Right ventricle myocardium superior (tissue), 1 donor: ENCODE data around the gene NAIF1. TPM values are rescaled to one million over a fixed set of nuclear protein-coding genes. Genes with fewer than 3 reads are reported as not detected.
A peak's percentile ranks its signal among the peaks of the same experiment; 100 is the strongest.

Experiments
- ATAC-seq: fragments of 200-7000 bp; cut with Tn5 transposase; one replicate; pipeline ENCODE4 v1.9.1; 2020; ENCODE audit warnings: mild to moderate bottlenecking; ENCODE audit not compliant: poor library complexity
- DNase-seq: peaks from one replicate; pipeline ENCODE4 v3.0.0-alpha.2; 2020
- intact Hi-C: fragments of 100-400 bp; cut with DNase I; formaldehyde crosslinking; loops from one replicate; pipeline ENCODE4 v1.11.2; 2022
- total RNA-seq: library from RNA; stranded (reverse); fragmentation: NEBNext Ultra II Directional; extraction: Animal tissue kit (Norgen Biotek cat#: 25700); gene quantifications from one replicate; pipeline ENCODE4 v1.2.1, GENCODE V29; 2021
- donor health status: DM: no; HTN: yes; CAD: no; lungs with severe emphysema.

NAIF1 gene
- total RNA-seq, 1 donor from 2014 or later = 4.5 TPM

DNA sequence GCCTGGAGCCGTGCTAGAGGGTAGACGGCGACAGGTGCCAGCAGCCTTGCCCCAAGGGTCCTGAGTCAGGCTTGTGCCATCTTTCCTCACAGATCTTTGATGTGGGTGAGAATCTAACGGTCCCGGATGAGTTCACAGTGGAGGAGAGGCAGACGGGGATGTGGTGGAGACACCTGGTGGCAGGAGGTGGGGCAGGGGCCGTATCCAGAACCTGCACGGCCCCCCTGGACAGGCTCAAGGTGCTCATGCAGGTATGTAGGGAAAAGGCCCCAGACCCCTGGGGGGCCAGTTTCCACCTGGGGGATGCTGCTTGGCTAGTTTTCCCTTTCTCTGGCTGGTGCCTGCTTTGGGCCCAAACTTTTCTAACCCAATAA, 36.5 kb upstream of the NAIF1 start:
- DNase-seq (peak; percentile 40), ATAC-seq (no peak)
- intact Hi-C loops = no loop called here

DNA sequence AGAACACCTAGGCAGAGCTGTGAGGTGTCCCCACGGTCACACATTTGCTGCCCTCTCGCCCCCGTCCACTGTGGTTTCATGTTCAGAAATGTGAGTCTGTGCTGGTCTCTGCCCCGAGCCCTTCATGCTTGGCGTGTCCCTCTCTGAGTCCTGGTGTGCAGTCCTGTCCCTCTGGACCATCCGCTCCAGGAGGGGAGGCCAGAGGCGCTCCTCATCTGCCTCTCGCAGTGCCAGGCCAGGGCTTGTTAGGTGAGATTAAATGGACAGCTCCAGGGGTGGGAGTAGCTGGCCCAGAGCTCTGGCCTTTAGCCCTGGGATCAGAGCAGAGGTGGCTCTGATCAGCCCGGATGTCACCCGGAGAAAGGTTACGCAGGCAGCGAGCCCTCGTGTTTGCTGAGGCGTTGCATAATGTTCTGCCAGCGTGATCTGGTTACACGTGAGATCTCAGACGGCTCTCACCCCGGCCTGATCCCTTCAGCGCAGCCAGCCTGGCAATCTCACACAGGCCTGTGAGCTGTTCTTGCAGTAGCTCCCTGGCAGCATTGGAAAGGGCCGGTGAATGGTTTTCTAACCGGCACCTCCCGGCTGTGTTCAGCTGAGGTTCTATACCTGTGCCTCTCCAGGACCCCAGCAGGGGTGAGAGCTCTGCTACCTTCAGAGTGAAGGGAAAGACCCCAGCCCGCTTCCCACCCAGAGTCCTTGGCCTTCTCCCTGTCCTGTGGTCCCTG, 35.9 kb upstream of the NAIF1 start:
- DNase-seq = peak; percentile 54
- ATAC-seq = no peak
- intact Hi-C loops = no loop called here

DNA sequence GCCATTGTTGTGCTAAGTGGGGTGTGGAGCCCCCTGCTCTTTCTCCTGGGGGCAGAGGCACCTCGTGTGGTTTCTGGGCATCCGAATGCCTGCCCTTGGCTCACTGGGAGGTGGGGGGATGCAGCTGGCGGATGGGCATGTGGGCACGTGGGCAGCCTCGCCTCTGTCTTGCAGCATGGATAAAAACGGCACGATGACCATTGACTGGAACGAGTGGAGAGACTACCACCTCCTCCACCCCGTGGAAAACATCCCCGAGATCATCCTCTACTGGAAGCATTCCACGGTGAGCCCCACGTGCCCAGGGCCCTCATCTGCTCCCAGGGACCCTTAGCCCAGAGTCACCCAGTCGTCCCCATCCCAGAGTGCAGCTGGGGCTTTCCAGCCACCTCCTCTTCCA, 35.1 kb upstream of the NAIF1 start:
- peak; percentile 23 for DNase-seq
- ATAC-seq = no peak
- intact Hi-C loops = no loop called here

DNA sequence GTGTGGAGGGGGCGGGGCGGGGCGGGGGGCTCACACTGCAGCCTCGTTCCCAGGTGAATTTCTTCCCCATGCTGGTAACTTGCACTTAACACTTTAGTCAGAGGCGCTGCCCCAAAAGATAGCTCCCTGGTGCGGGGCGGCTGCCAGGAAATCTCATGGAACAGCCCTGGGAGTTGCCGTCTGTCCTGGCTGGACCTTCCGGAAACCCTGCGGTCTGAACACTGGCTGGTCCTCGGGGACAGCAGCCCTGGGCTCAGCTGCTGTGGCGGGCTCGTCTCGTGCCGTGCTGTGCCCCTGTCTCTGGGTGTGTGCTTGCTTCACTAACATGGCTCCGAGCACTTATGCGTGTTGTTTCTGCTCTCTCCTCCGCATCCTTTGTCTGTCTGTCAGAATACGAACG, 34.6 kb upstream of the NAIF1 start:
- peak; percentile 64 for DNase-seq
- intact Hi-C loops = no loop called here
- no peak for ATAC-seq

DNA sequence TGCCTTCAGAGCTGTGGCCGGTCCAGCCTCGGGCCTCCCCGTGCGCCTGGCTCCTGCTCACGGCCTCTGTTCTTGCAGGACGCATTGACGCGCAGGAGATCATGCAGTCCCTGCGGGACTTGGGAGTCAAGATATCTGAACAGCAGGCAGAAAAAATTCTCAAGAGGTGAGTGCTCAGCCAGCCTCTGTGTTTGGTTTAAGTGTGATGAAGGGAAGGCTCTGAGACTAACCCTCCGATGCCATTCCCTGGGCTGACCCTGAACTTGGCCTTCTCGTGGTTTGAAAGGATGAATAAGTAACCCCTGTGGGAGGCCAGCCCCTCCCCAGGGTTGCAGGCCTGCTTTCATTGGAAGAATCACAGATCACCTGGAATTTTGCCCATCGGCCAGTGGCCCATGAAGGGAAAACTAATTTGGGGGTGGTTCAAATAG, 34.1 kb upstream of the NAIF1 start:
- intact Hi-C loops = no loop called here
- peak; percentile 34 for DNase-seq
- ATAC-seq = no peak

DNA sequence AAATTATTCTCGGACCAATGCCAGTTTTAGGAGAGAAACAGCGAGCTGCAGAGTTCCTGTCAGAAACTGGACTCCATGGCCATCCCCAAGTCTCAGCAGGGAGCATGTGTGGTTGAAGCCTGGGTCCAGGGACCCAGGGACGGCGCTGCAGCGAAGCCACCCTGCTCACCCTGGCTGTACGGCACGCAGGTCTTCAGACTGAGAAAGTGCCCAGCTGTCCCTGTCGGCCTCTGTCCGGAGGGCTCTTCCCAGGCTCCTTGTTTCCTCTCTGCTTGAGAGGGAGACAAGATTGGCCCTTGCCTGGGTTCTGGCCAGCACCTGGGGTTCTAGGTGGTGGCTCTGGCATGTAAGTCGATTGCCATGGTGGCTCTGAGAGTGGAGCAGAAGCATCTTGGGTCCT, 33.5 kb upstream of the NAIF1 start:
- peak; percentile 17 for DNase-seq
- ATAC-seq = no peak
- intact Hi-C loops = no loop called here

DNA sequence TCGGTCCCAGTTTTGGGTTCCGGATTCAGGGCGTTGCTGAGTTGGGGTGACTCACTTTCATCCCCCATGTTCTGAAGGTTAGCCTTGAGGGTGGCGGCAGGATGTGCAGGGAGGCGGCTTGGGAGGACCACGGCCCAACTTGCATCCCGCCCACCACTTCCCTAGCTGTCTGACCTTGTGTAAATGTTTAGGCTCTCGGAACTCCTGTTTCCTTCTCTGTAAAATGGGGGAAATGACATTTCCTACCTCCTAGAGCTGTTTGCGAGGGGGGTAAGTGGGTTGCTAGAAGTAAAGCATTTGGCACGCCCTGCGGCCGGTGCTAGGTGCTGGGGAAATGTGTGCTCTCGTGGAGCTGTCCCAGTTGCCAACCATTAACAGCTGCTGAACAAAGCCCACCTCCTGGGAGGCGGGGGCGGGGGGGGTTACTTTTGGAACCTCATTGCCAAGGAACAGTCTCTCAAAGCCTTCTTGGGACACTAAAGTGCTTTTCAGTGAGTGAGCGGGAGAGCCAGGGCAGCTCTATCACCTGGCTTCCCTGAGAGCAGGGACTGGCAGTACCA, 32.9 kb upstream of the NAIF1 start:
- intact Hi-C loops = no loop called here

DNA sequence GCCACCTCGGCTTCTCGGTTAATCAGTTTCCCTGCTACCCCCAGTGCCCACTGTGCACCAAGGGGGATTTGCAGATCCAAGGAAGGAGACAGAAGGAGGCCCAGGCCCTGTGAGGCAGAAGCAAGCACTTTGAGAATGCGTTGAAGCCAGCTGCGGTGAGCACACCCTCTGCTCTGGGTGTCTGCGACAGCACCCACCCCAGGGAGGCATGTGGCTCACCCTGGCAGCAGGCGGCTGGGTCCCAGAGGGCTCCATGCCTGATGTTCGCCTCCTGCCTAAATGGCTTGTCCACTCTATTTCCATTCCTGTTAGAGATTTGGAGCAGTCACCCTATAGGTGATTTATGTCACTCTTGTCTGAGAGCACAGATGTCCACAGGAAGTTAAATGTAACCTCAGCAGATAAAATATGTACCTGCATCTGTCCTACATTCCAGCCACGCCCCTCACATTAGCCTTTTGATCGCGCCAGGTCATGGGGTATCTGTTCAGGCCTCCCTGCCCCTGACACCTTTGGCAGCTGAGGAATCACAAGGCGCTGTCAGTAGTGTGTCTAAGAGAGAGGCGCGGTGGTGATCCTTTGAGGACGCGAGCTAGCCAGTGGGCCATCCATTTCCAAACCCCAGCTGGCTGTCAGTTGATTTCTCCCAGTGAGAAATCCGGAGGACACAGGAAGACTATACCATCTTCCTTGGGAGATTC, 32.3 kb upstream of the NAIF1 start:
- intact Hi-C loops = no loop called here
- ATAC-seq (no peak), DNase-seq (peak; percentile 45)

More for the DNA sequence above, 32.9 kb upstream of the NAIF1 start:
- ATAC-seq = no peak
- DNase-seq = peak; percentile 65

DNA sequence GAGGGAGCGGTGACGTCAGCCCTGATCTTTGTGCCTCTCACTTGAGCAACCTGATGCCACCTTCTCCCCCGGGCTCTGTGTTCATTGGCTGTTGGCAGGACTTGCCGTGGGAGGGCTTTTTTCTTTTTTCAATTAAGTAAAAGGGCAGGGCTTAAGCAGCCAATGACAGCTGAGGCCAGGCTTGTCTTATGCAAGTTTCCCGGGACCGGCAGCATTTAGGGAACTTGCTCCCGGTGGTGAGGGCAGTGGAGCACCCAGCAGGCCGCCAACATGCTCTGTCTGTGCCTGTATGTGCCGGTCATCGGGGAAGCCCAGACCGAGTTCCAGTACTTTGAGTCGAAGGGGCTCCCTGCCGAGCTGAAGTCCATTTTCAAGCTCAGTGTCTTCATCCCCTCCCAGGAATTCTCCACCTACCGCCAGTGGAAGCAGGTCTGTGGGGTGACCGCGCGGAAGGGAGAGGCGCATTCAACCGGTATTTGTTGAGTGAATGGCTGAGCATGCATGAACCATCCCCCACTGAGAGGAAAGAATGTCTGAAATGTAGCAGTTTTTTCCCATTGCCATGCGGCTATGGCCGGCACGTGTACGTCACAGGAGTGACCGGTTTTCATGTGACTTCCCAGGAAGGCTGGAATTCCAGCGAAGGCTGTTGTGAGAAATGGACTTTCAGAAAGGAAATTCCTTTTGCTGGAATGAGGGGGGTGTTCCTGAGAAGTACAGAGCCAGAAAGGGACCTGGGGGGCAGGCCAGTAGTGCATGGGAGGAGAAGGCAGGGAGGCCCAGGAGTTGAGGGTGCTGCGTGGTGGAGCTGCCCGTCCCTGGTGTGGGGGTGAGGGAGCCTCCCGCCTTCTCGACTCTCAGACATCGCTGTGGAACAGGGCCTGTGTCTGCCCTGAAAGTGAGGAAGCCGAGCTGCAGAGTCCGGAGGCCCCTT, 31.4 kb upstream of the NAIF1 start:
- peak; percentile 94 for DNase-seq
- intact Hi-C loops = no loop called here
- peak; percentile 78 for ATAC-seq

DNA sequence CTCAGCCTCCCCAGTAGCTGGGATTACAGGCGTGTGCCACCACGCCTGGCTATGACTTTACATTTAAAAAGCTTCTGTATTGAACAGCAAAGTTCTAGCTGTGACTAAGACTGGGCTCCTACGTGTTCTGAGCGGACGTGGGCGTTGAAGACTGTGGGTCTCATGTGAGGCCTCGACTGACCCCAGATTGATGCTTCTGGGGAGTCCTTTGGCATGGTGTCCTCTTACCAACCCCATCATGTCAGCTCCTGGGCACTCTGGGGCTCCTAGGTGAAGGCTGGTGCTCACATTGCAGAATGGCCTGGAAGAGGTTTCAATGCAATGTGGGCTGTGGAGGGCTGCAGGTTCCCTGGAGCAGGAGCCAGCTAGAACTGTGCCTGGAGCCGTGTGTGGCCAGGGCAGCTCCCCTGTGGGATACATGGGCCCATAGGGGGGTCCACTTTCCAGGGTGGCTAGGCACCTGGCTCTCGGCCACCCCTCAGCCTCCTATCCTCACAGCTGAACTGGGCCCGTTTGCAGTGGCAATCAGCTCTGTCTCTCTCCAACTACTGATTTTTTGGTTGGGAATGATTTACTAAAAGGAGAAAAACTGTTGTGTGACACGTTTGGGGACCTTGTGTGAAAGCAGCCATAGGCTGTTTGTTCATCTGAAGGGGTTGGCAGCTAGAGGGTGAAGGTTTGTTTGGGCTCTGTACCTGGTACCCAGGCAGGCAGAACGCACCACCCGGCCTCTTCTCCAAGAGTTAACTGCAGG, 30.6 kb upstream of the NAIF1 start:
- ATAC-seq (no peak), DNase-seq (no peak)
- intact Hi-C loops = no loop called here

DNA sequence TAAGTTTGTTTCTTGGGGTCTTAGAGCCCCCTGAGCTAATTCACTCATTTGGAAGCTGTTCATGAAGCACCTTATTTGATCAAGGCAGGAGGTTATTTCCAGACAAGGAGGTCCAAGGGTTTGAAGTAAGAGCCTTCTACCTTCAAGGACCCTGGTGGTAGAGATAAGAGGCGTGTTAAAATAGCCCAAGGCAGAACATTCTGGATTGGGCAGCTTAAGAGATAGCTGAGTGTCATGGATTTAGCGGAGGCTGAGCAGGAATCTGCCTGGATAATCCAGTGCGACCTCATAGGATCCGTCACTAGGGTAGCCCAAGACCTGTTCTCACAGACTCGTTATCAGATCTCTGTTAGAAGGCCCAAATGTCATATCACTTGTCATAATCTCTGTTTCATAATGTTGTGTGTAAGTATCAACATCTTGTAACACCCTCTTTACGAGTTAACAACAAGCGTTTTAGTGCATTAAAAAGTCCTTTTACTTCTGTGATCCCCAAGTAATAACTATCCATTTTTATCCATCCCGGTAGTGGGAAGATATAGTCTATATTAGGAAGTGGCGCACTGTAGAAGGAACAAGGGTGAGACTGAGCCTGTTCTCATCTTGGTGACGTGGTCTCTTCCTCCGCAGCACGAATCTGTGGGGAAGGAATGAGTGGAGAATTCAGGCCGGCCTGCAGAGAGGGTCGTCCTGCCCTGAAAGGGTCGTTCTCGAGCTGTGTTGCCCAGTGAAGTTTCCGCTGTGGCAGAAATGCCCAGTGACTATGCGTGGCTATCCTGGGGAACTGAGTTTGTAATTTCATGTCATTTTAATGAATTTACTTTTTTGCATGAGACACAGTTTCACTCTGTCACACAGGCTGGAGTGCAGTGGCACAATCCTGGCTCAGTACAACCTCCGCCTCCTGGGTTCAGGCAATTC, 29.8 kb upstream of the NAIF1 start:
- DNase-seq = no peak
- intact Hi-C loops = no loop called here
- ATAC-seq = no peak

DNA sequence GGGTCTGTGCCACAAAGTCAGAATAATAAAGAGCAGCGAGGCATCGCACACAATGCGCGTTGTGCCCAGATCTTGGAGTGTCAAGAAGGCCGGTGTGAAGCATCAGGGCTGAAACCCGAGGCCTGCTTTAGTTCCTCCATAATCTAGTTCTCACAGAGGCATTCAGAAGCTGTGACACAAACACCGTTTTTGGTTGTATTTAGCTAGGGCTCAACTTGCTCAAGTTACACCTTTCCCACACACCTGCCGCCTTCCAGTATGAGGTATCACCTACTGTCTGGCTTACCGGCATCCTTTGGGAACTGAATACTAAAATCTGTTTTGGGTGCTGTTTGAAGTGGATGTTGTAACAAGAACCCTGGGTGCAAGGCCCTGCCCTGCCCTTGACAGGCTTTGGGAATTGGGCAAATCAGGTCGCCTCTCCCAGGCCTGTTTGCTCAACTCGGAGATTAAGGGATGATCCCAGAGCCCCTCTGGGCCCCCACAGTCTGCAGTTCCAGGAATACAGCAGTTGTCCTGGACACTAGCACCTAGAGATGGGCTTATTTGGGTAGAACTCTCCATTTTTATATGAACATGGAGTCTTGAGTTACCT, 27.9 kb upstream of the NAIF1 start:
- intact Hi-C loops = no loop called here
- no peak for DNase-seq

DNA sequence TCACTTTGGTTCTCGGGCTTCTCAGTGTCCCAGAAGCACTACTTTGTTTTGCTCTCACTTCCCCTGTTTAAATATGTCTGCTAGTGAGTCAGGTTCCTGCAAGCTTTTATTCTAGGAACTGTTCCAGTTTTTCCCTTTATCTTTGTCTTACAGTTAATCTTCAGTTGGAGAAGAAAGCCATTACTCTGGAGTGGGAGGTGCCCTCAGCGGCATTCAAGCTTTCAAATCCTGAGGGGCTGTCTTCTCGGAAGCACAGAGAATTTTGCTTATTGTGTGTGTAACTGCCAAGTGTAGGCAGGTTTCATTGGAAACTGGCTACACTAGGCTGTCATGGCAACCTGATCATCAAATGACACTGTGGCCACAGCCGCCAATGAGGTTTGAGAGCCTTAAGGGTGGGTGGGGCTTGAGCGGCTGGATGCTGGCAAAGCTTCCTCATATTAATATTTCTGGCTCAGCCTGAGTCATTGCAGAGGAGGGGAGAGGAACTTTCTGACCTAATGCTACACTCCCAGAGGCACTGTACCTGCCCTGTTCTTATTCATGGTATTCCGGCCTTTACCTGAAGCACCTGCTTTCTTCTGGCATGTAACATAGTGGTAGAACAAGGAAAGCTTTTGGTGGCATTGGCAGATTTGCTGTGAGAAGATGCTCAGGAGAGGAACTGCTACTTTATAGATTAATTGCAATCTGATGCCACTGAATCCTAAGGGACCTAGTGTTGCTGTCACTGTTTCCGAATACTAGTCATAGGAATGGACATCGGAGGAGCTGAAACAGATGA, 27.2 kb upstream of the NAIF1 start:
- ATAC-seq (peak; percentile 82), DNase-seq (peak; percentile 93)
- intact Hi-C loops = no loop called here

More for the DNA sequence above, 27.9 kb upstream of the NAIF1 start:
- ATAC-seq = no peak

DNA sequence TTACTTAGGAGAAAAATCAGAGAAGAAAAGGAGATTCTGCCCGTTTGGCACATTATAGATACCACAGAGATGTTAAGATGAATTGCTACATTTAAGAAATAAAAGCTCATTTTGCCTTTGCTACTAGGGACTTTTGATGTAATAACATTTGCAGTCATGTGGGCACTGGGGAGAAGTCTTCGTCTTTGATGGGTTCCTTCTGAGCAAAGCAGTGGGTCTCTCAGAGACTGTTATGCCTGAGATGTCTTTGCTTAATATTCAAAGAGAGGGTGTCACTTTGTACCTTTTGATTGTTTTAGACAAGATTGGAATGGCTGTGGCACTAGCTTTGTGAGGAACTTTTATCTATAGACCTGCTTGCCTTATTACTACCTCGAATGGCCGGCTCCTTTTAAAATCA, 25.9 kb upstream of the NAIF1 start:
- ATAC-seq (no peak), DNase-seq (no peak)
- intact Hi-C loops = no loop called here

DNA sequence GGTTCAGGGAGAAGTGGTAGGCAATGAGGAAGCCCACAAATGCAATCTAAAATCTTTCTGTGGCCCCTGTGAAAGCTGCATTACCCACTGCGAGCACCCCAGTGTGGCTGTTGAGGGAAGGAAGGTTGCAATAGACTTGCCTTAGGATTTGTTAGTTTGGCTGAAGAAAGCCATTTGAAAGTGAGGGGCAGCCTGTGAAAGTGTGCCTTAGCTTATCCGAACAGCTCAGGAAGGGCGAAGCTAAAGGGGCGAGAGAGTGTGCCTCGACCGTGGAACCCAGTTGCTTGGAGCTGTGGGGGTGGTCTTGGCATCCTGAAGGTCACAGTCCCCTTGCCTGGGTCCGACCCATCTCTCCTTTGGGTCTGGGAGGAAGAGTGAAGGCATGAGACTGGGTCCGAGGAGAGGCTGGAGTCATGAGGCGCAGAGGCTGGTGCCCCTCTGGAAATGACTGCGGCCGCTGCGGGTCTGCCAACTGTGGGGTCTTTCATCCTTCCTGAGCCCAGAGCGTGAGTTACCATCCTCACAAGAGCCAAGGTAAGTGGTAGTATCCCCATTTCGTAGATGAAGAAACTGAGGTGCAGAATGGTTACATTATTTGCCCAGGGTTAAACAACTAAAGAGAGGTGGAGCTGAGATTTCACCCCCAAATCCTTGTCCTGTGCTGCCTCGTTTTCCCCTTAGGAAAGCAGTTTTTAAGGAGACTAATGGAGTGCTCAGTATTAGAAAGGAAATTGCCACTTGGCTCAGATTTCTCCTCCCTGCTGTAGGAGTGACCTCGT, 25.3 kb upstream of the NAIF1 start:
- ATAC-seq (no peak), DNase-seq (no peak)
- intact Hi-C loops = no loop called here

DNA sequence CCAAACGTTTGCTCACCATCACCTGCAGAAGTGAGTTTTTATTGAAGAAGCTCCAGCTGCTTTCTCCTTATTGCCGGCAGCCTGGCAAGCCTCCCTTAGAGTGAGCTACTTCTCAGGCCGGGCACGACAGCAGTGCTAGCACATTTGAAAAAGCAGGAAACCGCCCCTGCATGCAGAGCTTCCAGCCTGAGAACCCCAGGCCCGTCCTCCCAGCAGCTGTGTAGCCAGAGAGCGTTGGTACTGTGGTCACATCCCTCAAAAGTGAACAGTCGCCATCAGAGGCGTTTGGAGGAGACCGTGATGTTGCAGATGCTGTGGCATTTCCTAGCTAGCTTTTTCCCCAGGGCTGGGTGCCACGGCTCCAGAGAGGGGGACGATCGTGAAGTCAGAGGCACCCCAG, 24.5 kb upstream of the NAIF1 start:
- no peak for DNase-seq
- ATAC-seq = no peak
- intact Hi-C loops = no loop called here
